ENCODE data around the gene KCND2.
"Not testable (repeated sequence)": the region's sequence is repeated elsewhere in the genome, so short reads cannot be mapped to it uniquely, and the experiment has no call there.

KCND2 gene

DNA sequence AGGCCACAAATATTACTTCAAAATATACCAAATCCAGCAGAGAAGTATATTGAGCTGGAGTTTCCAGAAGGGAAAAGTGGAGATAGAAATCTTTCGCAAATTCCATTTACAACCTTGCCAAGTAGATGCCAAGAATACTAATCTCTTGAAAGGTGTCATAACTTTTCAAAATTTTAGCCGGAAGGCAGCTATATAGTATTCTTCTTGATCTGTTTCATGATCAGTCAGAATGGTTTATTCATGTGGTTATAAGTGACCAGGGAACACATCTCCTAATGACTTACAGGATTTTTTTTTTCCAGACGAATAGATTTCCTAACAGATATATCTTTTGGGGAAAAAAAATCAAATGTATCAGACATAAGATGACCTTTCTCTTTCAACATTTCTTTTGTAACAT is 314.3 kb downstream of the KCND2 start:
- no peak for DNase-seq (ENCODE audit: low spot score)

DNA sequence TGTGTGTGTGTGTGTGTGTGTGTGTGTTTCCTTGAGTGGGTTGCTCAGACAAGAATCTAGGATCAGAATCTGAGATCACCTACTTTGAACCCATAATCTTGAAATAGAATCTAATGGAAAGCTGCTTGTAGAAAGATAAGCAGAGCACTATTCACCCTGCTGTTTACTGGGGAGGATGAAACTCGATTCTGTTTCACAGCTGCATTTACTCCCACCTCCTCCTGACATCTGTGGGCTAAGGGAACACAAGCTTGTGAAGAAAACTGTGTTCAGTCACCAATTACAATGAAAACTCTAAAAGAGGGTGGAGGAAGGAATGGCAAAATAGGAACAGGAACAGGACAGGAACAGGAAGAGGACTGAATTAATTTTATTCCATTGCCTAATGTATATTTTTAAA is 315.4 kb downstream of the KCND2 start:
- no peak for DNase-seq (ENCODE audit: low spot score)

DNA sequence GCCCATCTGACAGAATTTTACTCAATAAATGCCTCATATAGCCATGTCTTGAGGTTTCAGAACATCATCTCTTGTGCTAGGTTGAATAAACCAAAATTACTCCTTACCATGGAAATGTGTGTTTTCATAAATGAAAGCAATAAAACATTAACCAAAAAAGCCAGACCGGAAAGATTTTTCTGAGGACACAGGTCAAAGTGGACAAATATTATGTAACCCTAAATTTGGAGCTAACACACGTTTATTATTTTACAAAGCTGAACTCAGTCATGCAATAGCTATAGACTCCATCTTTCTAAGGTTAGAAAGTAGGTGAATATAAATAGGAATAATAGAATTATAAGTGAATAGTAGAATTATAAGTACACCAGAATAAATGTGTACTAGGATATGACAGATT is 315.9 kb downstream of the KCND2 start:
- no peak for DNase-seq (ENCODE audit: low spot score)

DNA sequence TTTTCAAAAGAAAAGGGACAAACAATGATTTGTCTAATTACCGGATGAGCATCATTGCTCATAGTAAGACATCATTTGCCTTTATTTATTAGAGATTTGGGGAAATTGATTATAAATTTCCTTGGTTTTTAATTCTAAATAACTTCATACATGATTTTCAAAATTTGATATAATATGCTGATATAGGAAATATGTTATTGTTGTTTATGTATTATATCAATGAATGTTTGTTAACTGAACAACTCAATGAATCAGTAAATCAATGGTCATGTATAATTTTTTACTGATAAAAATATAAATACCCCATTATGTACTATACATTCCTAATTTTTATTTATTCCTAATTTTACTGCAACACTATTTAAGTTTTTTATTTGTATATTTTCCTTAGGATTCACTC is 327.6 kb downstream of the KCND2 start:
- no peak for DNase-seq (ENCODE audit: low spot score)

DNA sequence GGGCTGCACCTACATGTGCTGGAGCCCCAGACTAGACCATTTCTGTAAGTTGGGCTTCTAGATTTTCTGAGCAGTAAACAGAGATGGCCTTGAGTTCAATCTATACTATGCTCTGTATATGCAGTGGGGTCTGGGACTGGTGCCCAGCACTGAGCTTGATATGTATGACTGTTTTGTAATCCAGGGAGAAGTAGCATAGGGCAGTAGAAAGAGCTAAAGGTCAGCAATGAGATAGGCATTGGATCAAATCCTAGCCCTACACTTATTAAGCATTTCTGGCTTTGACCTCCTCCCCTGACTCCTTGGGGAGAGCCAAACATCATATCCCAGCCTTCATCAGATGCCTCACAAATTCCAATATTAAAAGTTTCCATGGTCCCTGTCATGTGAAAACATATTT is 330.4 kb downstream of the KCND2 start:
- DNase-seq (ENCODE audit: low spot score): no peak

DNA sequence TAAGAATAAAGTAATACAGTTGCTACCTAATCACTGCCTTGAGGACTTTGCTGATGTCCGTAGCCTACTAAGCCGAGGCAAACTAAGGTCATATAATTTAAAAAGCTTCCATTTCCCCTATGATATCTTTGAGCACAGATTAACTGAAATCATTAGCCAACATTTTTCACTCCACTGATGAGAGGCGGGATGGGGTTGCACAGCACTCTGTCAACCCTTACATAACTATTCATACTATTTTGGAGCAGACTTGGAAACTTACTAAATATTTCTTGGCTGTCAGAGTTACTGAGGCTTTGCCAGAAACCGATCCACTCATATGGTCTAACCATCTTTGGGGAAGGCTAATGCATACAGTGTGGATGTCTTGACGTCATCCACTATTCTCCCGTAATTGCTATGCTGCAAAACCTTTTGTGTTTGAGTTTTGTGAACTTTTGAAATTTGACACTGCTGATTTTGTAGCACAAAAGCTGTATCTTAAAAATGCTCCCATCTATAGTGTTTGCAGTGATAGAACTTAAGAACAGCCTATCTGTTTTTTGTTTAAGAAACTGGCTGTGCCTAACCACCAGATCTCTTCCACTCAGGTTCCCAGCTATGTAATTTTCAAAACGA is 336.3 kb downstream of the KCND2 start:
- DNase-seq (ENCODE audit: low spot score): no peak

DNA sequence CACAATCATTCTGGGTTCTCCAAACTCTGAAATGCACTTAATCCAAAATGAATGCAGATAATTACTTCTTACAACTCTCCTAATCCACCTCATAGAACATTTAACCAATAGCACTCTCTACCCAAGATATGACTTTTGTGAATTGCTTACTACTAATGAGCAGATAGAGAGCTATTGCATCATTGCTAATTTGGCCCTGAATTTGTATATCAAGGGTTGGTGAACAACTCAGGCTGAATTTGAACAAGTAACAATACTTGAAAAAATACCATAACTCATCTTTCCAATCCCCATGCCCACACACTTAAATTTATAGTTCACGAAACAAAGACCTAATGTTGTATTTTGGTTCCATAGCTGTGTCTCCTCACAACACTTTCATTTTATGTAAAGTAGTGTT is 339.0 kb downstream of the KCND2 start:
- no peak for DNase-seq (ENCODE audit: low spot score)

DNA sequence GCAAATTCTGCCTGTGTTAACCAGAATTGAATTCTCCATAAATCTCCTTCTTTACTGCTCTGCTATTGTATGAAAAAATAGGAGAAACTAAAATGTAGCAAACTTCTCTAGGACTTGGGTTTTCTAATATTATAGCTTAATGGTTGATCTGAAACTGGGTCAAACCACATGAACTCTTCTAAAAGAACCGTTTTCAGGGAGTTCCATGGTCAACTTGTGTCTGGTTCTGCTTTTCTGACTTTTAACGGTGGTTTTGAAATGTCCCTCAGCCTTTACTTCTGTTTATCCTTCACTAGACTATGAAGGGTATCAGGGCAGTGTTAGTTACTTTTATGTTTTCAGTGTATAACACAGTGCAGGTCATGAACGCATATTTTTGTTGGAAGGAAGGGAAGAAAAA is 342.7 kb downstream of the KCND2 start:
- DNase-seq (ENCODE audit: low spot score): no peak

DNA sequence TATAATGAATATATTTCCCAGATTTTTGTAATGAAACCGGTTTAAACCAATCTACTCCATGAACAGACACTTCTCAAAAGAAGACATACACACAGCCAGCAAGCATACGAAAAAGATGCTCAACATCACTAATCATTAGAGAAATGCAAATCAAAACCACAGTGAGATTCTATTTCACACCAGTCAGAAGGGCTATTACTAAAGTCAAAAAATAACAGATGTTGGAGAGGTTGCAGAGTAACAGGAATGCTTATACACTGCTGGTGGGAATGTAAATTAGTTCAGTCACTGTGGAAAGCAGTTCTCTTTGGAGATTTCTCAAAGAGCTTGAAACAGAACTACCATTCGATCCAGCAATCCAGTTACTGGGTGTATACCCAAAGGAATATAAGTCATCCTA is 344.3 kb downstream of the KCND2 start:
- no peak for DNase-seq (ENCODE audit: low spot score)

DNA sequence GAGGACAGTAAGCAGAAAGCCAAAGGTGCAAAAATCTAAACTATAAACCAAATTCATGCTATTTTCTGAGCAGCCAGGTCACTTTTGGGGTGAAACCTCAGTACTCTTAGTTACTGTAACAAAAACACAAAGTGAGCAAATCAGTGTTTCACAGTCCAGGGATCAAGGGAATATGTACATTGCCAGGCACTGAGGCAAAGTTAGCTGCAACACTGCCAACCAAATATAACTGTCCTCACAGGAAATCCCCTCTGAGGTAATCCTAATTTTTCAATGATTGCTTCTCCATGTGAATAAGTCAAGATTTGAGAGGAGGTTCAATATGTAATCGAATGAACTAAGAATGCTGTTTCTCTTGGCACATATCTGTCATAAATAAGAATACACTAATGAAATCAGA is 355.3 kb downstream of the KCND2 start:
- no peak for DNase-seq (ENCODE audit: low spot score)

DNA sequence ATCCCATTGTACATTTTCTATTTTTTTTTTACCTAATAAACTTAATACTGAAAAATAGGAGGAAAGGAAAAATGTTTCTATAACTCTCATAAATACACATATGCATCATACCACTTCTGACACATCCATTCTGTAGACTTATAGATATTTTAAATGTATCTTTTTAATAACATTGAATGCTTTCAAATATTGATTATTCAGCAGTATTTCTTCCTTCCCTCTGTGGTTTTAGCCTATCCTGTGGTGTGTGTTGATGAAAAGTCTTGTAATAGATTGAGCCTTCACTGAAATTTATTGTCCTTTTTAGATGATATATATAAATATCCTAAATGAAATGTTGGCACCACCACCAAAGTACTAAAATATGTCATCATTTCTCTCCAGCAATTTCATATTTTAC is 366.9 kb downstream of the KCND2 start:
- DNase-seq (ENCODE audit: low spot score): no peak

DNA sequence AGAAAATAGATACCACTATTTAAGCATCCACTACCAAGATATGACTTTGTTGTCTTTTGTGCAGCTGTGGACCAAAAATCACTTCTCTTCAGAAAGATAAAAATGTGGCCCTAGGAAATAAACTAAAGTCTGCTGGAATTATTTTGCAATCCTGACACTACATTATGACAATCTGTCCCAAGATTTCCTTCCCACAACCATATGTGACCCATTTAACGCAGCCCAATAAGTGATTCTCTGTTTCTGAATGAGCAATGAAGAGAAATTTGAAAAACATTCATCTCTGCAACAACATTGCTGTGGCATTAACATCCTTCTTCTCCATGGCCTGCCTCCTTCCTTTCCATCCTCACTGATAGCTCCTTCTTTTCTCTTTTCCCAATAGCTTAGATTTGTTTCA is 373.0 kb downstream of the KCND2 start:
- no peak for DNase-seq (ENCODE audit: low spot score)

DNA sequence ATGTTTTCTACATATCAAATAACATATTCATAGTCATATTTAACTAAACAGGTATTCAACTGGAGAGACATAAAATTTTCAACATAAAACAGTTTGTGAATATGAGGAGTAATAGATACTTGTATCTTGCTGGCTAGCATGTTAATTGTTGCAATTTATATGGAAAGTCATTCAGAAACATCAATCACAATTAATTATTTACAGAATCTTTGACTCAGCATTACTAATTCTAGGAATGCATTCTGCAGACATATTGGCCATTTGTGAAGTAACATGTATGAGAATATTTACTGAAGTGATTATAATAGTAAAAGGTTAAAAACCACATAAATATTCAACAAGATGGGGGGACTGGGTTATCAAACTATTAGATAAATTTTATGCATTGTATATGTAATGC is 381.3 kb downstream of the KCND2 start:
- DNase-seq (ENCODE audit: low spot score): no peak

DNA sequence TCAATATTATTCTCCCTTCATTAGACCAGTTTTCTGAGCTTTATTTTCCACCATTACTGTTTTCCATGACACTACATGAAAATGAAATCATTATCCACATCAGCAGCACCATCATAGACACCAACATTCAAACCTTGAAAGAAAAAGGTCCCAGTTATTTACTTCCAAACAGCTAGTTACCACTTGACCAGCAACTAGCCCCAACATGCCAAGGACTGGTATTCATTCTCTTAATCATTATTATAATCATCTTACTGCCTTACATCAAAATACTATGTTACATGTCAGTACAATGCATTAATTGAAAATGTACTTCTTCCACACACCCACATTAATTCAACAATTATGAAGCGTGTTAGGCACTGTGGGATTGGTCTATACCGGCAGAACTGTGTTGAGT is 385.5 kb downstream of the KCND2 start:
- no peak for DNase-seq (ENCODE audit: low spot score)

DNA sequence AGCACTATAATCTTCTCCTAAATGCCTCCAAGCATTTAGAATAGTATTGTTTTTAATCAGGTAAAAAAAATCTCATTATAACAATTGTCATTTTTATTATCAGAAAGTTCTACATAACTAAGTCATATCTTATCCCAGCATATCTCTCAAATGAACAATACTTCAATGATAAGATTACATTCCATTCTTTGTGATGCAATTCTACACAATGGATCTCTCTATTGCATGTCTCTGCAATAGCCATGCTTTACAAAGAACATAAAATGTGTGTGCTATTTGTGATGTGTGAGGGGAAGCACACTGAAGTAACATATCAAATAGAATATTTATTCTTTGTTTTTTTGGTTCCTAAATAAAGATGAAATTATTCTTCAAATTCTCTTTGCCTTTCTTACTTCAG is 389.3 kb downstream of the KCND2 start:
- DNase-seq (ENCODE audit: low spot score): no peak

DNA sequence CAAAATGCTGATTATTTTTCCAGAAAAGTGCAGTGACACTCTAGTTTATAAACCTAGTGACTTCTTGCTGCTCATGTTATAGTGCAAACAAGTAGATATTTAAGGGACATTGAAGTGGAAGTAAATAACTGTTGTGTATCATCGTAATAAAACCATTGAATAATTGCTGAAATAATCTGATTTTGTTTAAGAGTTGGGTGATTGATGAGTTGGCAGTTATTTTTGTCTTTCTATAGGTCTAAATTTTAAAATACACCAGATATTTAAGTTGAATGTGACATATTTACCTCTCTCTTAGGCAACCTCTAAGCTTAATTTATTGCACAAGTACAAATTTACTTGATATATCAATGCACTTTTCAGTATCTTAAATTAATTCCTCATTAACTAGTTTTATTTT is 392.1 kb downstream of the KCND2 start:
- no peak for DNase-seq (ENCODE audit: low spot score)

DNA sequence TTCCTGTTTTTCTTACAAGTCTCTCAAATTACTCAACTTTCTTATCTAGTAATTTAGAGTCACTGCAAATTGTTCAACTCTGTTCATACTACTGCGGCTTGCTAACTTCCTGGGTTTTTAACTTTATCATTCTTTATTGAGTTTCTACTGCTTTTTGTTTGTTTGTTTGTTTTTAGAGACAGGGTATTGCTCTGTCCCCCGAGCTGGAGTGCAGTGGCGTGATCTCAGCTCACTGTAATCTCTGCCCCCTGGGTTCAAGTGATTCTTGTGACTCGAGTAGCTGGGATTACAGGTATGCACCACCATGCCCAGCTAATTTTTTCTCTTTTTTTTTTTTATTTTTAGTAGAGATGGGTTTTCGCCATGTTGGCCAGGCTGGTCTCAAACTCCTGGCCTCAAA is 402.1 kb downstream of the KCND2 start:
- DNase-seq (ENCODE audit: low spot score): no peak

DNA sequence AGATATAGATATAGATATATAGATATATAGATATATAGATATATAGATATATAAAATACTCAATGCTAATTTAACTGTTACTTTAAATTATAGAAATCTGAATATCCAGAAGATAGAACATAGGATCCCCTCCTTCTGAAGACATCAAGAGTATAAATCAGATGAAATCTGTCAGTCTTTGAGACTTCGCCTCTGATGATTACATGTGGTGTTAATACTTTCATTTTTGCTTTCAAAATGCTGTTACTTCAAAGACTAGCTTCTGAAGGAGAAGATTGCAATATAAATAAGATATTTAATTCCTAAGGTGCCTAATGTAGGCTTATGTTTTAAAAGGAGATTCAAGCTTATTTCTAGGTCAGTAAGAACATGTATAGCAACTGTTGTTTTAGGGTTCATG is 404.6 kb downstream of the KCND2 start:
- no peak for DNase-seq (ENCODE audit: low spot score)

DNA sequence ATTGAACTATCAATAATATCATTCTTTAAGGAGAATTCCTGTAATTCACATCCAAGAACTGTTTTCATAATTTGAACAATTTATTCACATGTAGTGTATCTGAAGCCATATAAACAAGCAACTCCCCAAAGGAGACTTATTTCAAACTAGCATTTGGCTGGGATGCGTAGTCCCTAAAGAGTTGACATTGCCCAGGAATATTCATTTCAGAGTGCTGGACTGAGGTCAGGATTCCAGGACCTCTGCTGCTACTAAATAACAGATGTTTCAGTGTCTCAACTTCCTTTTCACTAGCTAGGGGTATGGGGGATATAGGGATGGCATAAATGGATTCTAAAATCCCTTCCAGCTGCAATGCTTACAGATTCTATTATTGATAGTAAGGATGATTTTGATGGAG is 408.0 kb downstream of the KCND2 start:
- DNase-seq (ENCODE audit: low spot score): no peak

DNA sequence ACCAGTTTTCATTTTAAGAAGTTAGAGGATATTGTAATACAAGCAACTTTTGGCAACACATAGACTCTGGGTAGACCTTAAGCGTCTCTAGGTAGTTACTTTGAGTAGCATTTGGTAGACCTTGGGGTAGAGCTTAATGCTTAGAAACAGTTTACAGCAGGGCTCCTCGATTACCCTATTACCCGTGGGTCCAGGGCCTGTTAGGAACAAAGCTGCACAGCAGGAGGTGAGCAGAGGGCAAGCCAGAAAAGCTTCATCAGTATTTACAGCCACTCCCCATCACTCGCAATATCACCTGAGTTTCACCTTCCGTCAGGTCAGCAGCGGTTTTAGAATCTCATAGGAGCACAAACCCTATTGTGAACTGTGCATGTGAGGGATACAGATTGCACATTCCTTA is 411.5 kb downstream of the KCND2 start:
- no peak for DNase-seq (ENCODE audit: low spot score)

DNA sequence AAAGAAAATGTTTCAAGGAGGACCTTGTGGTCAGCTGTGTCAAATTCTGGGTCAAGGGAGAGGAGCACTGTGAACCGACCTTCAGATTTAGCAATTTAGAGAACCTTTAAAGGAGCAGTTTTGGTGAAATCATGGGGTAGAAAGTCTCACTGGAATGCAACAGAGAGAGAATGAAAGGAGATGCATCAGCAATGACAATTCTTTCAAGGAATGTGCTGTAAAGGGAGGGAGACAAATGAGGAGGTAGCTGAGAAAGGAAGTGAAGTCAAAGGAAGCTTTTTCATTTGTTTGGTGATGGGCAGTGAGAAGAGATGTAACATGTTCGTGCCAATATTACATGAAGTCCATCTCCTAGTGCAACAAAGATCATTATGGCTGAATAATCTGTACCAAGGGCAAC is 418.9 kb downstream of the KCND2 start:
- DNase-seq (ENCODE audit: low spot score): no peak

DNA sequence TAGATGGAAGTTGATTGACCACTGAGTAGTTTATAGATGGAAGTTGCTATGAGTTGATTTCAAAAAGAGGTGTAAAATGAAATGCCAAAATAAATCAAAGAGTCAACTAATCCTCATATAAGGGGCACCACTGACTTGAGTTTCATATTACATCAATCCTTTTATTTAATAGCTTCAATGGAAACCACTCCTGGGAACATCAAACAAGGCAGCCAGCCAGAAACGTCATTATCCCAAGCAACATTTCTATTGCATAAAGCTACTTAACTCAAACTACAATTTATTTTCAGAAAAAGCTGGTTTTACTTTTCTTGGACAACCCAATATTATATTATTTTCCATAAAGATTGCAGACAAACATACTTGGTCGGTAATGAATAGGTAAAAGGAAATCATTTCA is 422.9 kb downstream of the KCND2 start:
- DNase-seq (ENCODE audit: low spot score): no peak

DNA sequence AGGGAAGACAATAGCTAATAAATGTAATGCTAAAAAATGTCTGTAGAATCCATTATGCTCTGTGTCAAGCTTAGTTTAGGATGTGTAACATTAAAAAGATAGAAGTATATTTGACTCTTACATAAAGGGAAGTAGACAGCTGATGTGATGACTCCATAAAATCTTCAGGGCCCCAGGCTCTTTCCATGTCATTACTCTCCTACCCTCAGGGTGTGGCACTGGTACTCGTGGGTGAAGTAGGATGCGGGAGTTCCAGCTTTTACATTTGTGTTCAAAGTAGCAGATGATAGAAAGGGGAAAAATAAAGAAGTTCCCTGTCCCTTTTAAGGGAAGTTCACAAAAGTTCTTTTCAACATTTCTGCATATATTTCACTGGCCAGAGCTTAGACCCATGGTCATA is 427.8 kb downstream of the KCND2 start:
- DNase-seq (ENCODE audit: low spot score): no peak

DNA sequence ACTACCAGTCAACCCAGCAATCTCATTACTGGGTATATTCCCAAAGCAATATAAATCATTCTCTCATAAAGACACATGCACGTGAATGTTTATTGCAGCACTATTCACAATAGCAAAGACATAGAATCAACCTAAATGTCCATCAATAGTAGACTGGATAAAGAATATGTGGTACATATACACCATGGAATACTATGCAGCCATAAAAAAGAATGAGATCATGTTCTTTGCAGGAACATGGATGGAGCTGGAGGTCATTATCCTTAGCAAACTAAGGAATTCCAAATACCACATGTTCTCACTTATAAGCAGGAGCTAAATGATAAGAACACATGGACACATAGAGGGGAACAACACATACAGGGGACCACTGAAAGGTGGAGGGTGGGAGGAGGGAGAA is 429.4 kb downstream of the KCND2 start:
- not testable (repeated sequence) for DNase-seq (ENCODE audit: low spot score)

Measured in globus pallidus (tissue), 1 donor.